Osteocyte (in vitro differentiated cells): Measurements from ENCODE around the gene COL1A2. TPM values are rescaled to one million over a fixed set of nuclear protein-coding genes. Genes with fewer than 3 reads are reported as not detected.

ENCODE experiments used
- DNase-seq: peaks from one replicate; pipeline ENCODE4 v3.0.0; 2021; ENCODE audit warnings: mixed read lengths; ENCODE audit not compliant: unreplicated experiment; ENCODE audit errors: extremely low spot score
- H3K27ac Mint-ChIP-seq: one replicate; pipeline ENCODE4 v1.8.0; 2021; ENCODE audit warnings: mild to moderate bottlenecking, mixed read lengths; ENCODE audit not compliant: unreplicated experiment
- H3K27me3 Mint-ChIP-seq: one replicate; pipeline ENCODE4 v1.8.0; 2021; ENCODE audit warnings: mixed read lengths; ENCODE audit not compliant: unreplicated experiment
- H3K36me3 Mint-ChIP-seq: one replicate; pipeline ENCODE4 v1.8.0; 2021; ENCODE audit warnings: mixed read lengths; ENCODE audit not compliant: unreplicated experiment
- H3K4me1 Mint-ChIP-seq: one replicate; pipeline ENCODE4 v1.8.0; 2021; ENCODE audit warnings: mixed read lengths; ENCODE audit not compliant: unreplicated experiment
- H3K4me3 Mint-ChIP-seq: one replicate; pipeline ENCODE4 v1.8.0; 2021; ENCODE audit warnings: mild to moderate bottlenecking, moderate library complexity, mixed read lengths; ENCODE audit not compliant: unreplicated experiment
- H3K9me3 Mint-ChIP-seq: one replicate; pipeline ENCODE4 v1.8.0; 2021; ENCODE audit warnings: mixed read lengths; ENCODE audit not compliant: unreplicated experiment
- total RNA-seq: library from RNA; stranded (reverse); gene quantifications from 2 replicates; pipeline ENCODE4 v1.2.1, GENCODE V29; 2021
- TF ChIP-seq, protein P1 (sequence below): fragments of 200-600 bp; sonication (generic); IDR thresholded peaks from 2 replicates; pipeline ENCODE4 v1.5.0; 2021; ENCODE audit warnings: antibody characterized with exemption, mild to moderate bottlenecking, moderate library complexity

The COL1A2 gene
- total RNA-seq, 1 donor from 2014 or later, result 7,492 TPM

GRCh38 chr7:94403546-94403945, 8.9 kb downstream of the COL1A2 start:
- Mint-ChIP-seq H3K4me3 (no peak overlapping the region), H3K9me3 (no peaks in the 10 kb centered on the region), H3K27ac (peak overlapping the region; percentile 85), H3K27me3 (no peaks in the 10 kb centered on the region), H3K4me1 (peaks cover 93% of the 10 kb centered on the region), H3K36me3 (peaks cover 87% of the 10 kb centered on the region)
- DNase-seq, result no peak
- TF ChIP-seq, protein P1, sequence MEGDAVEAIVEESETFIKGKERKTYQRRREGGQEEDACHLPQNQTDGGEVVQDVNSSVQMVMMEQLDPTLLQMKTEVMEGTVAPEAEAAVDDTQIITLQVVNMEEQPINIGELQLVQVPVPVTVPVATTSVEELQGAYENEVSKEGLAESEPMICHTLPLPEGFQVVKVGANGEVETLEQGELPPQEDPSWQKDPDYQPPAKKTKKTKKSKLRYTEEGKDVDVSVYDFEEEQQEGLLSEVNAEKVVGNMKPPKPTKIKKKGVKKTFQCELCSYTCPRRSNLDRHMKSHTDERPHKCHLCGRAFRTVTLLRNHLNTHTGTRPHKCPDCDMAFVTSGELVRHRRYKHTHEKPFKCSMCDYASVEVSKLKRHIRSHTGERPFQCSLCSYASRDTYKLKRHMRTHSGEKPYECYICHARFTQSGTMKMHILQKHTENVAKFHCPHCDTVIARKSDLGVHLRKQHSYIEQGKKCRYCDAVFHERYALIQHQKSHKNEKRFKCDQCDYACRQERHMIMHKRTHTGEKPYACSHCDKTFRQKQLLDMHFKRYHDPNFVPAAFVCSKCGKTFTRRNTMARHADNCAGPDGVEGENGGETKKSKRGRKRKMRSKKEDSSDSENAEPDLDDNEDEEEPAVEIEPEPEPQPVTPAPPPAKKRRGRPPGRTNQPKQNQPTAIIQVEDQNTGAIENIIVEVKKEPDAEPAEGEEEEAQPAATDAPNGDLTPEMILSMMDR, result no peak

DNA sequence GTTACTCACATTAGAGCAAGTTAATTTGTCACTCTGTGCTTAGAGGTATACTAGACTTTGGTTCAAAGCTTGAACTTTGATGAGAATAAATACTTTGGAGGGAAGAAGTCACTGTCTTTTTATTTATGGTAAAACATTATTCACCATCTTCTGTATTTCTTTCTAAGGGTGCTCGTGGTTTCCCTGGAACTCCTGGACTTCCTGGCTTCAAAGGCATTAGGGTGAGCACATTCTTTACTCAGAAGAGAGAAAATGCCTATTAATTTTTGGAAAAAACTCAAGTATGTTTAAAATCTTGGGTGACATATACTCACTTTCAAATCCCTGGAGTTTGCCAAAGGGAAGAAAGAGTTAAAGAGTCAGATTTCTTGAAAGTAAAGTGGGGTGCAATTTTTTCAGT, 10.8 kb downstream of the COL1A2 start:
- DNase-seq, result no peak
- H3K27ac Mint-ChIP-seq, result peak overlapping the region; percentile 85
- H3K9me3 Mint-ChIP-seq, result no peaks in the 10 kb centered on the region

DNA sequence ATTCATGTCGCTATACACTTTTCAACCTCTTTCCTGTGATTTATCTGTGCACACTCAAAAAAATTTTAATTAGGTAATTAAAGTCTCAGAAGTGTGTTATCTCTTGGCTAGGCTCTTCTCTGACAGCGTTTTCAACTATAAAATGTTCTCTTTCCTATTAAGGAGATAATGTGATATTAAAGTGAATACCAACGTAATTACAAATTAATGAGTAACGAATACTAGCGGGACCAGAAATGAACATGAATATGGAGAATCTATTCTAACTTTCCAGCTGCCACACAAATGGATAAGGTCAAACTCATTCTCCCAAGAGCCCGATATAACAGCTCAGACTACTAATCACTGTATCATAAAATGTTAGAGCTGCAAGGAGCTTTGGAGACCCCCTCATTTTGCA, 12.0 kb downstream of the COL1A2 start:
- no peaks in the 10 kb centered on the region for H3K27me3 Mint-ChIP-seq
- no peaks in the 10 kb centered on the region for H3K9me3 Mint-ChIP-seq
- H3K27ac Mint-ChIP-seq, result peak overlapping the region; percentile 90
- TF ChIP-seq, protein P1, result no peak
- H3K4me3 Mint-ChIP-seq, result no peak overlapping the region
- peaks cover 94% of the 10 kb centered on the region for H3K4me1 Mint-ChIP-seq
- DNase-seq, result no peak
- peaks cover 90% of the 10 kb centered on the region for H3K36me3 Mint-ChIP-seq

More for the DNA sequence above, 10.8 kb downstream of the COL1A2 start:
- no peaks in the 10 kb centered on the region for H3K27me3 Mint-ChIP-seq
- H3K36me3 Mint-ChIP-seq, result peaks cover 88% of the 10 kb centered on the region
- TF ChIP-seq, protein P1, result no peak
- peaks cover 94% of the 10 kb centered on the region for H3K4me1 Mint-ChIP-seq
- H3K4me3 Mint-ChIP-seq, result no peak overlapping the region

DNA sequence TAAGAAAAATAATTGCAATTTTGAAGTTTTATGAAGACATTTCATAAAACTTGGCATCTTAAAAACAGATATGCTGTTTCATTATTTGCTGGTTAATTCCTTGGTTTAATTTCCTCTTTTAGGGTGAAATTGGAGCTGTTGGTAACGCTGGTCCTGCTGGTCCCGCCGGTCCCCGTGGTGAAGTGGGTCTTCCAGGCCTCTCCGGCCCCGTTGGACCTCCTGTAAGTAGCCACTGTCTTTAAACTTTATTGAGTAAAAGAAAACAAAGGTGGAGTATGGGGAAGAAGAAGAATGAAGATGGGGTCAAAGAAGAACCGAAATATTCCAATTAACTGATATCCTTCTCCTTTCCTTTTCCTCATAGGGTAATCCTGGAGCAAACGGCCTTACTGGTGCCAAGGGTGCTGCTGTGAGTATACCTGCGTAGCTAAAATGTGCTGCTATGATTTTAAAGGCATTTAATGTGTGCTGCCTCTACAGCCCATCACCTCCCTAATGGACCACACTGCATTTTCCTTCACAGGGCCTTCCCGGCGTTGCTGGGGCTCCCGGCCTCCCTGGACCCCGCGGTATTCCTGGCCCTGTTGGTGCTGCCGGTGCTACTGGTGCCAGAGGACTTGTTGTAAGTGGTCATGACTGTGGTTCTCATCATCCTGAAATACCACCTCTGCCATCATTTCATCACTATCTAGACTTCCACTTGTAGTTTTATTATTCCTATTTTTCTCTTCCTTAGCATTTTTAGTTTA, 14.7 kb downstream of the COL1A2 start:
- H3K27me3 Mint-ChIP-seq, result no peaks in the 10 kb centered on the region
- no peaks in the 10 kb centered on the region for H3K9me3 Mint-ChIP-seq
- no peak for DNase-seq
- H3K4me1 Mint-ChIP-seq, result peaks cover 96% of the 10 kb centered on the region
- peaks cover 93% of the 10 kb centered on the region for H3K36me3 Mint-ChIP-seq
- TF ChIP-seq, protein P1, result no peak
- peak overlapping the region; percentile 90 for H3K27ac Mint-ChIP-seq
- H3K4me3 Mint-ChIP-seq, result peak overlapping the region; percentile 14

DNA sequence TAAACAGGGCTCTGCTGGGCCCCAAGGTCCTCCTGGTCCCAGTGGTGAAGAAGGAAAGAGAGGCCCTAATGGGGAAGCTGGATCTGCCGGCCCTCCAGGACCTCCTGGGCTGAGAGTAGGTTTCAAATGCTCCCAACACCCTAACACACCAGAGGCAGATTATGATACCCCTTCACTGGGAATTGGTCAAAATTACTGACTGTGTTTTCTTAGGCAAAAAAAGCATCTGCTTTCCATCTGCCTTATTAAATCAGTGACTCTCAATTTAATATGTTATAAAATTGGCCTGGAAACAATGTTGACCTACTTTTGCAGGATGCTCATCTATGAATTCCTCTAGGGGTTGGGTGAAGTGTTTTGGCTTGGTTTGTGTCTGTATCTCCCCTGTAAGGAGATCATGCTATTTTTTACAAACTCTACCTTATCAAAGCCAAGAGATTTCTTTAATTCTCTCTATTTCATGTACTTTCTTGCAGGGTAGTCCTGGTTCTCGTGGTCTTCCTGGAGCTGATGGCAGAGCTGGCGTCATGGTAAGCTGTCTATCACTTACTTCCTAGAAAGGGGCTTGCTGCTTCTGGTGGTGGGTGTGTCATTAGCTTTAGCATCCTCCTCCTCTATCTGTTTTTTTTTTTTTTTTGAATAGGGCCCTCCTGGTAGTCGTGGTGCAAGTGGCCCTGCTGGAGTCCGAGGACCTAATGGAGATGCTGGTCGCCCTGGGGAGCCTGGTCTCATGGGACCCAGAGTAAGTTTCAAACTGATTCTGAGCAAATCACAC, 15.9 kb downstream of the COL1A2 start:
- Mint-ChIP-seq H3K27ac (peak overlapping the region; percentile 89), H3K9me3 (no peaks in the 10 kb centered on the region), H3K4me3 (peak overlapping the region; percentile 35), H3K4me1 (peaks cover 94% of the 10 kb centered on the region), H3K36me3 (peaks cover 91% of the 10 kb centered on the region), H3K27me3 (no peaks in the 10 kb centered on the region)
- TF ChIP-seq, protein P1, result no peak
- no peak for DNase-seq
